Parathyroid adenoma (tissue), 2 donors: ENCODE results near the gene GNMT.
"Not testable (repeated sequence)": the region's sequence is repeated elsewhere in the genome, so short reads cannot be mapped to it uniquely, and the experiment has no call there.

Experiments used
- H2AFZ ChIP-seq: fragments of 300-600 bp; sonication (generic); one replicate; pipeline ENCODE4 v1.7.0; 2017; ENCODE audit warnings: antibody characterized with exemption, mild to moderate bottlenecking
- H3K27ac ChIP-seq: fragments of 300-600 bp; sonication (generic); one replicate; pipeline ENCODE4 v1.7.0; 2017
- H3K27me3 ChIP-seq: fragments of 300-600 bp; sonication (generic); one replicate; pipeline ENCODE4 v1.7.0; 2017; ENCODE audit warnings: low read length; ENCODE audit not compliant: control insufficient read depth, insufficient read depth
- H3K36me3 ChIP-seq: fragments of 300-600 bp; sonication (generic); one replicate; pipeline ENCODE4 v1.7.0; 2017; ENCODE audit warnings: low read length; ENCODE audit not compliant: control insufficient read depth, insufficient read depth
- H3K4me1 ChIP-seq: fragments of 300-600 bp; sonication (generic); one replicate; pipeline ENCODE4 v1.7.0; 2017; ENCODE audit warnings: control low read depth
- H3K4me2 ChIP-seq: fragments of 300-600 bp; sonication (generic); one replicate; pipeline ENCODE4 v1.7.0; 2017; ENCODE audit warnings: low read length
- H3K4me3 ChIP-seq: fragments of 300-600 bp; sonication (generic); one replicate; pipeline ENCODE4 v1.7.0; 2017; ENCODE audit warnings: low read depth, low read length
- H3K79me2 ChIP-seq: fragments of 300-600 bp; sonication (generic); one replicate; pipeline ENCODE4 v1.7.0; 2017; ENCODE audit warnings: control low read depth
- H3K9ac ChIP-seq: fragments of 300-600 bp; sonication (generic); one replicate; pipeline ENCODE4 v1.7.0; 2017; ENCODE audit warnings: mild to moderate bottlenecking
- H3K9me3 ChIP-seq: fragments of 300-600 bp; sonication (generic); one replicate; pipeline ENCODE4 v1.7.0; 2017; ENCODE audit warnings: low read length; ENCODE audit not compliant: control insufficient read depth
- CTCF ChIP-seq: fragments of 300-600 bp; sonication (generic); IDR thresholded peaks from one replicate; pipeline ENCODE4 v1.7.0; 2017; ENCODE audit warnings: antibody characterized with exemption, mild to moderate bottlenecking
- donor health status: primary hyperparathyroidism.

Gene GNMT

DNA sequence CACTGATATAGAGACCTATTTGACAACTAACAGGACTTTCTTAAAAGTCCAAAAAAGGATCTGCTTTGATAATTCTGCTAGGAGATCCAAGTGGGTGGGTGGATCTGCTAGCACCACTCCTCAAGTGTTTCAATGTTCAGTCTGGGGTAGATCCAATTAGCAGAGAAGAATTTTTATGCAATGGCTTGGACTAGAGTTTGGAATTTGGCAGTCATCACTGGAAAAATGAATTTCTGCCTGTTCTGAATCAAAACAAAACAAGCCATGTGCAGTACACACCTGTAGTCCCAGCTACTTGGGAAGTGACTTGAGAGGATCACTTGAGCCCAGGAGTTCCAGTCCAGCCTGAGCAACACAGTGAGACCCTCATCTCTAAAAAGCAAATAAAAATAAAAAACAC is 12.6 kb upstream of the GNMT start:
- Histone ChIP-seq H3K4me3 (no peak overlapping the region), H3K27me3 (no peaks in the 10 kb centered on the region), H3K9ac (no peak overlapping the region), H3K4me1 (no peaks in the 10 kb centered on the region), H3K27ac (no peak overlapping the region), H2AFZ (no peak overlapping the region), H3K36me3 (no peaks in the 10 kb centered on the region), H3K4me2 (no peak overlapping the region), H3K9me3 (no peaks in the 10 kb centered on the region), H3K79me2 (no peaks in the 10 kb centered on the region)
- no peak for TF ChIP-seq CTCF

DNA sequence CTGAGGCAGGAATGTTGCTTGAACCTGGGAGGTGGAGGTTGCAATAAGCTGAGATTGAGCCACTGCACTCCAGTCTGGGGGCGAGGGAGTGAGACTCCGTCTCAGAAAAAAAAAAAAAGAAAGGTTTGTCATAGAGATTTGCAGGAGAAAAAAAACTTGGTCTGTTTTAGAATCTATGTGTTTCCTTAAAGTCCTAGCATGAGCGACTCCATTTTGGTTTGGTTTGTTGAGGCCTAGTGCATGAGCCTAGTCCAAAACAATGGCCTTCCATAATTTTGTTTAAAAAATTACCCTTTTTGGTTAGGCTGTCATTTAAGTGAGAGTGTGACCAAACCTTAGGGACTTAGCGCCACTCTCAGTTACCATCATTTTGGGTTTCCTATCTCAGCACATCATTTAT is 8.2 kb upstream of the GNMT start:
- Histone ChIP-seq H3K4me2 (no peak overlapping the region), H3K36me3 (no peaks in the 10 kb centered on the region), H3K4me1 (no peaks in the 10 kb centered on the region), H3K79me2 (no peaks in the 10 kb centered on the region), H3K9ac (no peak overlapping the region), H3K27me3 (no peaks in the 10 kb centered on the region), H3K27ac (no peak overlapping the region), H3K9me3 (no peaks in the 10 kb centered on the region), H3K4me3 (no peak overlapping the region), H2AFZ (no peak overlapping the region)
- TF ChIP-seq CTCF = no peak

DNA sequence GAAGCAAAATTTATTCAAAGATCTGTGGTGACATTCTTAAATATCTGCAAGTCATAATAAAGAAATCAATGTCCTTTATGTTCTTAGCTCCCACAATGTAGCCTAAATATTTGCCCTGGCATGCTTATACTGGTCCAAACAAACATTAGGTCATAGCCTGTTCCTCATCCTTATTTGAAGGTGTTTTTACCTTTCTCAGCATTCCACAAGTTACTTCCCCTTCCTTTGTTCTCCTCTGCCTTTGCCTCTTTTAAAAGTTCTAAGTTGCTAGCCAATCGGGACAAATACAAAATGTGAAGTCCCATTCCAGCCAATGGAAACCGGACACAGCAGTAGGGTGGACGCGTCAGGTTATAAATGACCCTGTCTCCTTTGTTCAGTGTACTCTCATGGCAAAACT is 6.1 kb upstream of the GNMT start:
- not testable (repeated sequence) for H3K36me3 ChIP-seq, H3K27me3 ChIP-seq, H3K4me1 ChIP-seq, H3K9me3 ChIP-seq, H3K4me3 ChIP-seq, H3K4me2 ChIP-seq, H3K27ac ChIP-seq, H3K9ac ChIP-seq, H2AFZ ChIP-seq, H3K79me2 ChIP-seq

DNA sequence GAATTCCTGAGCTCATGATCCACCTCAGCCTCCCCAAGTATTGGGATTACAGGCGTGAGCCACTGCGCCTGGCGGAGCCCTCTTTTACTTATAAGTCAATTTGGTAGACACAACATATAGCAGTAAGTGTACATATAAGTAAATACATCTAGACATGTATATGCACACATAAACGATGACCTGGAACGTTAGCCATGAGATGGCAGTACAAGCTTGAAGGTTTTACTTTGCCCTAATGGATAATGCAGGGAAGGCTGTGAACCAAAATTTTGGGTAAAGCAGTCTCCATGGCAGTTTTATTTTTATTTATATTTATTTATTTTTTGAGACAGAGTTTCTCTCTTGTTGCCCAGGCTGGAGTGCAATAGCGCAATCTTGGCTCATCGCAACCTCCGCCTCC is 2.4 kb upstream of the GNMT start:
- H3K9me3 ChIP-seq = no peaks in the 10 kb centered on the region
- H3K4me2 ChIP-seq = no peak overlapping the region
- no peaks in the 10 kb centered on the region for H3K36me3 ChIP-seq
- H3K27ac ChIP-seq = no peak overlapping the region
- H3K9ac ChIP-seq = no peak overlapping the region
- H3K4me3 ChIP-seq = no peak overlapping the region
- TF ChIP-seq CTCF = no peak
- H3K4me1 ChIP-seq = peaks cover 2% of the 10 kb centered on the region
- no peaks in the 10 kb centered on the region for H3K79me2 ChIP-seq
- H3K27me3 ChIP-seq = no peaks in the 10 kb centered on the region
- no peak overlapping the region for H2AFZ ChIP-seq

GRCh38 chr6:42959917-42960242 is 674 bp upstream of the GNMT start:
- Histone ChIP-seq H3K9ac (no peak overlapping the region), H3K9me3 (no peaks in the 10 kb centered on the region), H3K4me3 (peak overlapping the region; percentile 55), H3K79me2 (no peaks in the 10 kb centered on the region), H3K36me3 (no peaks in the 10 kb centered on the region), H3K27me3 (no peaks in the 10 kb centered on the region), H3K4me1 (peaks cover 2% of the 10 kb centered on the region), H3K27ac (no peak overlapping the region), H2AFZ (peak overlapping the region; percentile 95), H3K4me2 (peak overlapping the region; percentile 98)
- TF ChIP-seq CTCF = no peak
